Effector memory CD4-positive, alpha-beta T cell (primary cell): ENCODE measurements around the gene TXNDC8.
"Not testable (repeated sequence)": the region's sequence is repeated elsewhere in the genome, so short reads cannot be mapped to it uniquely, and the experiment has no call there.

Experiments
- DNase-seq, 3 donors: peaks; one replicate each; pipeline ENCODE4 v3.0.0-alpha.2; 2020
- H3K27ac ChIP-seq: 2 replicates; pipeline ENCODE4 v1.7.0; 2013; ENCODE audit warnings: mild to moderate bottlenecking, low read length, moderate library complexity; ENCODE audit not compliant: insufficient read depth, poor library complexity, severe bottlenecking
- H3K27me3 ChIP-seq: replicated peaks from 2 replicates; pipeline ENCODE4 v1.7.0; 2013; ENCODE audit warnings: mild to moderate bottlenecking, low read length; ENCODE audit not compliant: insufficient read depth, control insufficient read depth, poor library complexity, severe bottlenecking
- H3K36me3 ChIP-seq: 2 replicates; pipeline ENCODE4 v1.7.0; 2013; ENCODE audit warnings: mild to moderate bottlenecking, low read length, moderate library complexity; ENCODE audit not compliant: control insufficient read depth, insufficient read depth
- H3K4me1 ChIP-seq: 2 replicates; pipeline ENCODE4 v1.7.0; 2013; ENCODE audit warnings: low read length, mild to moderate bottlenecking; ENCODE audit not compliant: control insufficient read depth, insufficient read depth, poor library complexity, severe bottlenecking
- H3K4me3 ChIP-seq: 2 replicates; pipeline ENCODE4 v1.7.0; 2013; ENCODE audit warnings: low read length, low read depth, mild to moderate bottlenecking; ENCODE audit not compliant: insufficient read depth, poor library complexity, severe bottlenecking
- H3K9me3 ChIP-seq: 2 replicates; pipeline ENCODE4 v1.7.0; 2013; ENCODE audit warnings: mild to moderate bottlenecking, low read length, moderate library complexity; ENCODE audit not compliant: control insufficient read depth
- total RNA-seq, 3 donors: gene quantifications; one replicate each; lab custom pipeline; 2026; lab: John Stamatoyannopoulos, UW

Gene TXNDC8
- 0 reads per million in 3 donors for total RNA-seq

DNA sequence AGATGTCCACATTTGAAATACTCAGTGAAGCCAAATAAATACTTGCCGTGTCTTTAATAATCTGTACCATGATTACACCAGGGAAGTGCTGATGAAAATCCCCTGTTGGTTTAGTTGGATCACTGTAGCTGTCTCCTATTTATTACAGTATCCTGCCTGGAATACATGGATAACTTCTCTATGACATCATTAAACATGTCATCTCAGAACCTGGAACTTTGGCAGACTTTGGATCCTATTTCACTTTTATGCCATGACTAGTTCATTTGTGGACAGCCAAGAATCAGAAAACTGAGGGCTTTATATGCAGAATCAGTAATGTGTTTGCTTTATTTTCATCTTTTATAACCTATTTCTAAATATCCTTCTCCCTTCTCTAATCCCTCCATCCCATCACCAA, at the start of gene TXNDC8:
Gene TXNDC8 (minus strand): TSS at position 137 of the 400 bp plus-strand sequence.
- no peaks in the 10 kb centered on the region for H3K9me3 ChIP-seq
- no peak within 1 kb of the TSS for H3K27ac ChIP-seq
- no peak within 1 kb of the TSS for H3K4me3 ChIP-seq
- H3K4me1 ChIP-seq: no peaks in the 10 kb centered on the region
- no peaks in the 10 kb centered on the region for H3K27me3 ChIP-seq
- DNase-seq: no peak
- H3K36me3 ChIP-seq: no peaks in the 10 kb centered on the region

DNA sequence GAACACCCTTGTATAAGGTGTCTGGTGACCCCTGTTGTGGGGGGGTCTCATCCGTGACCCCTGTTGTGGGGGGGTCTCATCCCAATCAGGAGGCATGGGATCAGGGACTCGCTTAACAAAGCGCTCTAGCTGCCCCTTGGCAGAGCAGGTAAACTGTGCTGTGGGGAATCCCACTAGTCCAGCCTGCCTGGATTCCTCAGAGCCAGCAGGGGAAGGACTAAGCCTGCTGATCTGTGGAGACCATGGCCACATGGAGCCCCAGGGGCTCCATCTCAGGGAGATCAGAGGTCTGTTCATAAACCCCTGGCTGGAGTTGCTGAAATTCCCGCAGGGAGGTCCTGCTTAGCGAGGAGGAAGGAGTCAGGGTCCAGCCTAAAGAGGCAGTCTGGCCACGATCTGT, 45.8 kb upstream of the TXNDC8 start:
- Histone ChIP-seq H3K4me3 (no peak overlapping the region), H3K36me3 (no peaks in the 10 kb centered on the region), H3K9me3 (no peaks in the 10 kb centered on the region), H3K4me1 (no peaks in the 10 kb centered on the region), H3K27ac (no peak overlapping the region), H3K27me3 (no peaks in the 10 kb centered on the region)
- DNase-seq: no peak

DNA sequence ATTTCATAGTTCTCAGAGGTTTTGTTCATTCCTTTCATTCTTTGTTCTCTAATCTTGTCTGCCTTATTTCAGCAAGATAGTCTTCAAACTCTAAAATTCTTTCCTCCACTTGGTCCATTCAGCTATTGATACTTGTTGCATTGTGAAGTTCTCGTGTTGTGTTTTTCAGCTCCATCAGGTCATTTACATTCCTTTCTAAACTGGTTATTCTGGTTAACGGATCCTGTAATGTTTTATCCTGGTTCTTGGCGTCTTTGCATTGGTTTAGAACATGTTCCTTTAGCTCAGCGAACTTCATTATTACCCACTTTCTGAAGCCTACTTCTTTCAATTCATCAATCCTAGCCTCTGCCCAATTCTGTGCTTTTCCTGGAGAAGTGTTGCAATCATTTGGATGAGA, 45.1 kb upstream of the TXNDC8 start:
- DNase-seq: no peak
- Histone ChIP-seq H3K36me3 (no peaks in the 10 kb centered on the region), H3K9me3 (no peaks in the 10 kb centered on the region), H3K4me1 (no peaks in the 10 kb centered on the region), H3K4me3 (no peak overlapping the region), H3K27ac (no peak overlapping the region), H3K27me3 (no peaks in the 10 kb centered on the region)

DNA sequence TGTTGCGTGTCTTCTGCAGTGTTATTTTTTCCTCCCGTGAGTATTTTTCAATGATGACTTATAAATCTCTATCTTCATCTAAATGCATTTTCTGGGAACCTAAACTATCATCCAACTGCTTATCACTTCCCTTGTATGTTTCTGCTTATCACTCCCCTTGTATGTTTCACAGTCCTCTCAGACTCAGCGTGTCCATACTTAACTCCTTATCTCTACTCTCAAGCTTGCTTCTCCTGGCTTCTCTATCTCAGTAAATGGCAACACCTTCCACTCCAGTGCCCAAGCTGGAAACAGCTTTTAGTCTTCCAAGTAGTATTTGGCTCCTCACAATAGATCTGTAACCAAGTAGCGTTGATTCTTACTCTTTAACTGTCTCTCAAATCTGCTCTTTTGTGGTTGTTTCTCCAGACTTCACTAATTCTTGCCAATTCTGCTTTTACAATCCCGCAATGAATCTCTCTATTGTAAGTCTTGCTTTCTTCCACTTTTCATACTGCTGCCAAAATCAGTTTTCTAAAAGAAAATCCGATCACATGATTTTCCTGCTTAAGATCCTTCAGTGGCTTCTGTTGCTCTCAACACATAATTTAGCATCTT, 33.8 kb upstream of the TXNDC8 start:
- Histone ChIP-seq H3K27ac (no peak overlapping the region), H3K27me3 (no peaks in the 10 kb centered on the region), H3K4me1 (no peaks in the 10 kb centered on the region), H3K4me3 (no peak overlapping the region), H3K9me3 (no peaks in the 10 kb centered on the region), H3K36me3 (no peaks in the 10 kb centered on the region)
- DNase-seq: no peak

DNA sequence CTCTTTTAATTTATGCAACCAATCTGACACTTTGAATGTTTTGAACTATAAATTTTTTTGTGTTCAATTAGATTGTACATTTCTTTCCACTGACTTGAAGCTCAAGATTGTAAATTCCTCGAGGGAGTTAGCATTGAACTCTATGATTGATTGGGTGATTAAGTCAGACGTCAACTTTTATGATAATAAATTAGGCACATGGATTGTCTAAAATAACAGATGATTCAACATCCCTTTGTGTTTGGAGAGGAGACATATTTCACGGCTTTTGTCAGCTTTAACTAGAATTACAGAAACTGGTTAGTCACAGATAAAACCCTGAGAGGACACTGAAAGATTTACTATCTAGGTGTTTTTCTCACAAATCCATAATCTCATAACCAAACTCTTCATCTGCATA, 32.7 kb upstream of the TXNDC8 start:
- Histone ChIP-seq H3K4me1 (no peaks in the 10 kb centered on the region), H3K36me3 (no peaks in the 10 kb centered on the region), H3K27me3 (no peaks in the 10 kb centered on the region), H3K4me3 (no peak overlapping the region), H3K9me3 (no peaks in the 10 kb centered on the region), H3K27ac (no peak overlapping the region)
- DNase-seq: no peak

DNA sequence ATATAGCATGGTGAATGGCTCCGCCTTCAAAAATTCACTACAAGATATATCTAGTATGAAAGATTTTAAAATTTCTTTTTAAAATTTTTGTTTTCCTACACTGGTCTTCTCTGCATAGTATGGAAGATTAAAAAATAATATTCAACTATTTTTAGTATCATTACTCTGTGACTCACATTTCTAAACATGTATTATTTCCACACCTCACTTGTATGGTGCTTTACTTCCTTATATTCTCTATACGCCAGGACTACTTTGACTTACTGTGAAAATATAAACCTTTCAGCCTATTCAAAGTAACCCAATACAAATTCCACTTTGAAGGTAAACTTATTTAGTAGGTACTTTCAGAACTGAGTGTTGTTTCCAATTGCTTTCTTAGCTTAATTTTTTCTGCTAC, 26.8 kb upstream of the TXNDC8 start:
- no peaks in the 10 kb centered on the region for H3K9me3 ChIP-seq
- no peak overlapping the region for H3K4me3 ChIP-seq
- no peaks in the 10 kb centered on the region for H3K36me3 ChIP-seq
- H3K27ac ChIP-seq: no peak overlapping the region
- no peak for DNase-seq
- no peaks in the 10 kb centered on the region for H3K27me3 ChIP-seq
- no peaks in the 10 kb centered on the region for H3K4me1 ChIP-seq

DNA sequence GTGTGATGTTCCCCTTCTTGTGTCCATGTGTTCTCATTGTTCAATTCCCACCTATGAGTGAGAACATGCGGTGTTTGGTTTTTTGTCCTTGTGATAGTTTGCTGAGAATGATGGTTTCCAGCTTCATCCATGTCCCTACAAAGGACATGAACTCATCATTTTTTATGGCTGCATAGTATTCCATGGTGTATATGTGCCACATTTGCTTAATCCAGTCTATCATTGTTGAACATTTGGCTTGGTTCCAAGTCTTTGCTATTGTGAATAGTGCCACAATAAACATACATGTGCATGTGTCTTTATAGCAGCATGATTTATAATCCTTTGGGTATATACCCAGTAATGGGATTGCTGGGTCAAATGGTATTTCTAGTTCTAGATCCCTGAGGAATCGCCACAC, 21.3 kb upstream of the TXNDC8 start:
- H3K27ac ChIP-seq, DNase-seq, H3K27me3 ChIP-seq, H3K4me1 ChIP-seq, H3K36me3 ChIP-seq, H3K9me3 ChIP-seq, H3K4me3 ChIP-seq: not testable (repeated sequence)

DNA sequence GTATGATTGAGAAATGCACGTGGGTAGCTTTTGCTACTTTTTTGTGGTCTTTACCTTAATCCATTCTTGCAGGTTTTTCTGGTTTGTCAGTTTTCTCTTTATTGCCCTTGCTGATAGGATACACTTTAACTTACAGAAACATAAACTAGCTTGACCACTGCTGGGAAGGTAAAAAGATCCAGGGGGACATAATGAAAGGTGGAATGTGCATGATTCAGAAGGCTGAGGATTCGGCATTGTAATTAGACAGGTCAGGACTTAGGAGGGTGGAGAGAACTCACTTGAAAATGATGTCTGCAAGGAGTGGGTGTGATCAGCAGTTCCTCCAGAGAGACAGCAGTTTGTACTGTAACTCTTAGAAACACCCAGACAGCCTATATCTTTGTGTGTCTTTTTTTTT, 19.8 kb upstream of the TXNDC8 start:
- no peaks in the 10 kb centered on the region for H3K9me3 ChIP-seq
- H3K4me3 ChIP-seq: no peak overlapping the region
- DNase-seq: no peak
- no peaks in the 10 kb centered on the region for H3K36me3 ChIP-seq
- no peaks in the 10 kb centered on the region for H3K4me1 ChIP-seq
- no peak overlapping the region for H3K27ac ChIP-seq
- no peaks in the 10 kb centered on the region for H3K27me3 ChIP-seq

DNA sequence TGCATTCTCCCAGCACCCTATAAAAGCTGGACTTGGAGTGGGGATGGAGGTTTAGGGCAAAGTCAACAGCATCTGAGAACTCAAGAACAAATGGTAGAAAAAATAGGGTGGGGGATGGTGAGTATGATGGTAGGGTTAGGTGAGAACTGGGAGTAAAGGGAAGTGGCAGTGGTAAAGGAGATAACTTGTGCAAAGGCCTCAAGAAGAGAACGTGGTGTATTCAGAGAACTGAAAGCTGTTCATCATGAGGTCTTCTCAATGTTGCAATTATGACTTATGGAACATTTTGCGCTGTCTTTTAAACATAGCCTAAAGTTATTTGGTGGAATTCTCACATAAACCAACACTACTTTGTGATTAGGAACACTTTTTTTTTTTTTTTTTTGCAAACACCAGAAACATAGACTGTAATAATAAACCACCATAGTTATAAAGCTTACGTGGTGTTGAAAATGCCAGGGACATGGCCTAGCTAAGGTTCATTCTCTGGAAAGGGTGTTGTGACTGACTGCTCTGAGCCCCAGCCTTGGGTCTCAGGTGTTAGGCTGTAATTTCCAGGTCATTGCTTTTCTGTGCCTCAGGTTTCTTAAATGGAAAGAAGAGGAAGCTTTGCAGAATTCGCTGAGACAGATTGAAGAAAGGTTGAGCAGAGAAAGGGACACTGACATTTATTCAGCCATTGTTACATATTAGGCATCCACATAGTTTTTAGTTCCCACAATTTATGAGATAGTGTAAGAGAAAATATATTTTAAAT, 19.2 kb upstream of the TXNDC8 start:
- H3K9me3 ChIP-seq: no peaks in the 10 kb centered on the region
- no peaks in the 10 kb centered on the region for H3K4me1 ChIP-seq
- H3K4me3 ChIP-seq: no peak overlapping the region
- H3K36me3 ChIP-seq: no peaks in the 10 kb centered on the region
- no peaks in the 10 kb centered on the region for H3K27me3 ChIP-seq
- no peak overlapping the region for H3K27ac ChIP-seq
- no peak for DNase-seq

DNA sequence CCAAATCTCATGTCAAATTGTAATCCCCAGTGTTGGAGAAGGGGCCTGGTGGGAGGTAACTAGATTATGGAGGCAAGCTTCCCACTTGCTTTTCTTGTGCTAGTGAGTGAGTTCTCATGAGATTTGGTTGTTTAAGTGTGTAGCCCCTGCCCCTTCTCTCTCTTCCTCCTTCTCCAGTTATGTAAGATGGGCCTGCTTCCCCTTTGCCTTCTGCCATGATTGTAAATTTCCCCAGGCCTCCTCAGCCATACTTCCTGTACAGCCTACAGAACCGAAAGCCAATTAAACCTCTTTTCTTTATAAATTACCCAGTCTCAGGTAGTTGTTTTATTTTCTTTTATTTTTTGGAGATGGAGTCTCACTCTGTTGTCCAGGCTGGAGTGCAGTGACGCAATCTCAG, 18.2 kb upstream of the TXNDC8 start:
- Histone ChIP-seq H3K27me3 (no peaks in the 10 kb centered on the region), H3K4me3 (no peak overlapping the region), H3K9me3 (no peaks in the 10 kb centered on the region), H3K27ac (no peak overlapping the region), H3K36me3 (no peaks in the 10 kb centered on the region), H3K4me1 (no peaks in the 10 kb centered on the region)
- DNase-seq: no peak
